ENCODE data around the gene TLE1.

Gene TLE1

GRCh38 chr9:81562231-81563019 is 126.9 kb downstream of the TLE1 start:
- TF ChIP-seq CTCF (IDR thresholded peaks at IDR 0.05; ENCODE audit: low read depth, low read length, missing control alignments): no peak
- H3K4me3 ChIP-seq (ENCODE audit: low read depth, low read length): no peak overlapping the region
- DNase-seq (ENCODE audit: low read depth): peak; percentile 48
- in situ Hi-C loops (cut with HindIII; ENCODE audit: low sequenced_read_pairs): no loop called here

GRCh38 chr9:81560851-81561732 is 128.3 kb downstream of the TLE1 start:
- no peak overlapping the region for H3K4me3 ChIP-seq (ENCODE audit: low read depth, low read length)
- TF ChIP-seq CTCF (IDR thresholded peaks at IDR 0.05; ENCODE audit: low read depth, low read length, missing control alignments): no peak
- DNase-seq (ENCODE audit: low read depth): no peak
- in situ Hi-C loops (cut with HindIII; ENCODE audit: low sequenced_read_pairs): no loop called here

GRCh38 chr9:81559709-81560108 is 129.6 kb downstream of the TLE1 start:
- in situ Hi-C loops (cut with HindIII; ENCODE audit: low sequenced_read_pairs): loop anchor here (5.0 to 10.0 kb wide), 2 partner anchors 37 to 115 kb away; no protein-coding TSS in a partner anchor
- DNase-seq (ENCODE audit: low read depth): peak; percentile 93
- no peak for TF ChIP-seq CTCF (IDR thresholded peaks at IDR 0.05; ENCODE audit: low read depth, low read length, missing control alignments)
- no peak overlapping the region for H3K4me3 ChIP-seq (ENCODE audit: low read depth, low read length)

GRCh38 chr9:81559197-81559596 is 130.2 kb downstream of the TLE1 start:
- no peak for DNase-seq (ENCODE audit: low read depth)
- in situ Hi-C loops (cut with HindIII; ENCODE audit: low sequenced_read_pairs): loop anchor here (5.0 to 10.0 kb wide), 2 partner anchors 37 to 116 kb away; no protein-coding TSS in a partner anchor
- H3K4me3 ChIP-seq (ENCODE audit: low read depth, low read length): no peak overlapping the region
- no peak for TF ChIP-seq CTCF (IDR thresholded peaks at IDR 0.05; ENCODE audit: low read depth, low read length, missing control alignments)

GRCh38 chr9:81558091-81558830 is 131.1 kb downstream of the TLE1 start:
- TF ChIP-seq CTCF (IDR thresholded peaks at IDR 0.05; ENCODE audit: low read depth, low read length, missing control alignments): no peak
- H3K4me3 ChIP-seq (ENCODE audit: low read depth, low read length): no peak overlapping the region
- in situ Hi-C loops (cut with HindIII; ENCODE audit: low sequenced_read_pairs): loop anchor here (5.0 to 10.0 kb wide), 2 partner anchors 36 to 117 kb away; no protein-coding TSS in a partner anchor
- DNase-seq (ENCODE audit: low read depth): peak; percentile 85

Measured in astrocyte of the cerebellum (primary cell).